HEK293 (cell line): Measurements from ENCODE around the gene CDX1.

Experiments used
- CTCF ChIA-PET: fragments of 350-600 bp; formaldehyde crosslinking; extraction: SDS; loops from one replicate; lab custom pipeline; 2021; ENCODE audit warnings: antibody characterized with exemption; lab: Yijun Ruan, JAX
- POLR2A ChIA-PET: fragments of 300-600 bp; formaldehyde crosslinking; extraction: SDS; loops from one replicate; lab custom pipeline; 2020; ENCODE audit warnings: antibody characterized with exemption, inconsistent platforms; lab: Yijun Ruan, JAX
- H3K27ac ChIP-seq: fragments of 200-500 bp; sonication (Bioruptor generic); 2 replicates; pipeline ENCODE4 v1.5.1; 2014; ENCODE audit warnings: low read depth, low read length, control low read depth, inconsistent platforms; ENCODE audit errors: extremely low read depth
- H3K36me3 ChIP-seq, 2 experiments: fragments of 200-500 bp in 1 of 2; sonication (Bioruptor generic) in 1 of 2; 1 replicate in 1 of 2; 2 replicates in 1 of 2; pipeline ENCODE4 v1.5.1; 2014 to 2017; ENCODE audit warnings: inconsistent platforms in 2 of 2, low read length in 2 of 2; ENCODE audit not compliant: control insufficient read depth in 2 of 2, insufficient read depth in 1 of 2
- H3K4me1 ChIP-seq: fragments of 200-500 bp; sonication (Bioruptor generic); 2 replicates; pipeline ENCODE4 v1.5.1; 2014; ENCODE audit warnings: mild to moderate bottlenecking, low read length, inconsistent platforms; ENCODE audit not compliant: control insufficient read depth, insufficient read depth
- H3K4me3 ChIP-seq: 2 replicates; pipeline ENCODE4 v1.5.1; 2011; ENCODE audit warnings: low read depth, mild to moderate bottlenecking, control low read depth, low read length, moderate library complexity
- H3K9me3 ChIP-seq: fragments of 200-500 bp; sonication (Bioruptor generic); 2 replicates; pipeline ENCODE4 v1.5.1; 2014; ENCODE audit warnings: low read depth, low read length, inconsistent platforms; ENCODE audit not compliant: control insufficient read depth, insufficient read depth
- AEBP2 ChIP-seq: fragments of 450-650 bp; formaldehyde crosslinking; IDR thresholded peaks from 2 replicates; pipeline ENCODE4 v1.5.1; 2016; ENCODE audit warnings: missing biosample characterization, missing genetic modification characterization, borderline replicate concordance
- ATF2 ChIP-seq: fragments of 450-650 bp; formaldehyde crosslinking; IDR thresholded peaks from 2 replicates; pipeline ENCODE4 v1.5.1; 2016; ENCODE audit warnings: missing biosample characterization, missing genetic modification characterization, low read depth
- CTCF ChIP-seq: fragments of 450-650 bp; formaldehyde crosslinking; IDR thresholded peaks from 2 replicates; pipeline ENCODE4 v1.5.1; 2016; ENCODE audit warnings: missing biosample characterization, missing genetic modification characterization
- ELK4 ChIP-seq: IDR thresholded peaks from 2 replicates; pipeline ENCODE4 v1.6.1; 2011; ENCODE audit warnings: mild to moderate bottlenecking, low read depth, low read length, borderline replicate concordance
- GFI1B ChIP-seq: fragments of 450-650 bp; formaldehyde crosslinking; IDR thresholded peaks from 2 replicates; pipeline ENCODE4 v1.5.1; 2016; ENCODE audit warnings: missing biosample characterization, missing genetic modification characterization
- GLI4 ChIP-seq: fragments of 450-650 bp; formaldehyde crosslinking; IDR thresholded peaks from 2 replicates; pipeline ENCODE4 v1.5.1; 2016; ENCODE audit warnings: missing biosample characterization, missing genetic modification characterization
- KLF10 ChIP-seq: fragments of 450-650 bp; IDR thresholded peaks from 2 replicates; pipeline ENCODE4 v1.5.1; 2018; ENCODE audit warnings: missing biosample characterization, mild to moderate bottlenecking, missing genetic modification characterization
- OSR2 ChIP-seq: fragments of 450-650 bp; formaldehyde crosslinking; IDR thresholded peaks from 2 replicates; pipeline ENCODE4 v1.5.1; 2016; ENCODE audit warnings: missing biosample characterization, missing genetic modification characterization
- SCRT1 ChIP-seq: fragments of 450-650 bp; formaldehyde crosslinking; IDR thresholded peaks from 2 replicates; pipeline ENCODE4 v1.5.1; 2016; ENCODE audit warnings: missing biosample characterization, missing genetic modification characterization, borderline replicate concordance
- ZBTB6 ChIP-seq: fragments of 450-650 bp; formaldehyde crosslinking; IDR thresholded peaks from 2 replicates; pipeline ENCODE4 v1.5.1; 2017; ENCODE audit warnings: missing biosample characterization, missing genetic modification characterization
- ZBTB7A ChIP-seq: fragments of 450-650 bp; formaldehyde crosslinking; IDR thresholded peaks from 2 replicates; pipeline ENCODE4 v1.5.1; 2016; ENCODE audit warnings: low read depth, missing biosample characterization, missing genetic modification characterization
- ZFP41 ChIP-seq: fragments of 450-650 bp; formaldehyde crosslinking; IDR thresholded peaks from 2 replicates; pipeline ENCODE4 v1.5.1; 2016; ENCODE audit warnings: missing biosample characterization, missing genetic modification characterization, borderline replicate concordance
- ZNF133 ChIP-seq: fragments of 450-650 bp; formaldehyde crosslinking; IDR thresholded peaks from 2 replicates; pipeline ENCODE4 v1.5.1; 2016; ENCODE audit warnings: missing biosample characterization, missing genetic modification characterization
- ZNF148 ChIP-seq: fragments of 450-650 bp; formaldehyde crosslinking; IDR thresholded peaks from 2 replicates; pipeline ENCODE4 v1.5.0; 2017; ENCODE audit warnings: missing biosample characterization, missing genetic modification characterization, borderline replicate concordance
- ZNF292 ChIP-seq: fragments of 450-650 bp; formaldehyde crosslinking; IDR thresholded peaks from 2 replicates; pipeline ENCODE4 v1.5.1; 2016; ENCODE audit warnings: low read depth, missing biosample characterization, missing genetic modification characterization, borderline replicate concordance
- ZNF398 ChIP-seq: fragments of 450-650 bp; formaldehyde crosslinking; IDR thresholded peaks from 2 replicates; pipeline ENCODE4 v1.5.1; 2017; ENCODE audit warnings: missing biosample characterization, missing genetic modification characterization
- ZNF48 ChIP-seq: fragments of 450-650 bp; formaldehyde crosslinking; IDR thresholded peaks from 2 replicates; pipeline ENCODE4 v1.5.1; 2016; ENCODE audit warnings: missing biosample characterization, missing genetic modification characterization
- ZNF514 ChIP-seq: fragments of 450-650 bp; formaldehyde crosslinking; IDR thresholded peaks from 2 replicates; pipeline ENCODE4 v1.5.1; 2016; ENCODE audit warnings: missing biosample characterization, missing genetic modification characterization
- ZNF549 ChIP-seq: fragments of 450-650 bp; IDR thresholded peaks from 2 replicates; pipeline ENCODE4 v1.5.1; 2018; ENCODE audit warnings: missing biosample characterization, missing genetic modification characterization, mild to moderate bottlenecking, inconsistent platforms, moderate library complexity
- ZNF626 ChIP-seq: fragments of 450-650 bp; sonication (Bioruptor Pico); formaldehyde crosslinking; IDR thresholded peaks from 2 replicates; pipeline ENCODE4 v1.5.1; 2018; ENCODE audit warnings: missing biosample characterization, missing genetic modification characterization, inconsistent platforms
- ZNF629 ChIP-seq: fragments of 450-650 bp; formaldehyde crosslinking; IDR thresholded peaks from 2 replicates; pipeline ENCODE4 v1.5.1; 2017; ENCODE audit warnings: missing biosample characterization, missing genetic modification characterization
- ZNF645 ChIP-seq: fragments of 450-650 bp; formaldehyde crosslinking; IDR thresholded peaks from 2 replicates; pipeline ENCODE4; 2016; ENCODE audit warnings: missing biosample characterization, missing genetic modification characterization

Gene CDX1

GRCh38 chr5:150167512-150167850 is 903 bp downstream of the CDX1 start:
- ChIA-PET CTCF (no interaction called here), POLR2A (no interaction called here)

GRCh38 chr5:150167908-150168307 is 1.3 kb downstream of the CDX1 start:
- H3K4me3 ChIP-seq = no peak overlapping the region
- CTCF ChIA-PET = interaction anchor here (1.1 to 1.5 kb wide), 2 partner anchors 11 to 39 kb away, joined by 4 read pairs; no protein-coding TSS in a partner anchor
- no peaks in the 10 kb centered on the region for H3K36me3 ChIP-seq
- H3K27ac ChIP-seq = no peak overlapping the region
- no peaks in the 10 kb centered on the region for H3K9me3 ChIP-seq
- POLR2A ChIA-PET = no interaction called here
- no peaks in the 10 kb centered on the region for H3K4me1 ChIP-seq
- TF ChIP-seq ZNF398 (tag by site-specific recombination) = no peak
- TF ChIP-seq ZNF629 = no peak
- TF ChIP-seq ZBTB7A (tag by site-specific recombination) = no peak
- TF ChIP-seq ZNF133 (tag by site-specific recombination) = no peak
- TF ChIP-seq ZNF148 = no peak
- TF ChIP-seq CTCF (tag by site-specific recombination) = no peak
- no peak for TF ChIP-seq GLI4 (tag by site-specific recombination)
- no peak for TF ChIP-seq ZNF549 (tag by site-specific recombination)
- no peak for TF ChIP-seq ELK4

More at GRCh38 chr5:150167512-150167850, 903 bp downstream of the CDX1 start:
- Histone ChIP-seq H3K4me1 (no peaks in the 10 kb centered on the region), H3K27ac (no peak overlapping the region), H3K36me3 (no peaks in the 10 kb centered on the region), H3K9me3 (no peaks in the 10 kb centered on the region), H3K4me3 (no peak overlapping the region)
- TF ChIP-seq ZNF626 (tag by site-specific recombination) = no peak
- TF ChIP-seq SCRT1 (tag by site-specific recombination) = no peak
- no peak for TF ChIP-seq OSR2 (tag by site-specific recombination)
- no peak for TF ChIP-seq ZNF292
- no peak for TF ChIP-seq KLF10 (tag by site-specific recombination)
- TF ChIP-seq ZNF48 (tag by site-specific recombination) = no peak
- no peak for TF ChIP-seq ZBTB6 (tag by site-specific recombination)
- TF ChIP-seq ZNF645 (tag by site-specific recombination) = no peak
- no peak for TF ChIP-seq GFI1B
- TF ChIP-seq ZNF514 = no peak
- no peak for TF ChIP-seq ZBTB7A (tag by site-specific recombination)
- no peak for TF ChIP-seq ATF2 (tag by site-specific recombination)
- TF ChIP-seq ZFP41 = no peak
- no peak for TF ChIP-seq AEBP2 (tag by site-specific recombination)
